GM19468 (cell line): ENCODE measurements around the gene GALNTL6.
"Not testable (repeated sequence)": the region's sequence is repeated elsewhere in the genome, so short reads cannot be mapped to it uniquely, and the experiment has no call there.

Experiments
- ATAC-seq: cut with Tn5 transposase; IDR thresholded peaks from one replicate; pipeline ENCODE4 v1.9.1; 2021; ENCODE audit warnings: mild to moderate bottlenecking, moderate library complexity, moderate number of reproducible peaks; ENCODE audit not compliant: unreplicated experiment; ENCODE audit errors: extremely low read depth

The GALNTL6 gene

GRCh38 chr4:173021746-173022573 is 1208.8 kb downstream of the GALNTL6 start:
- ATAC-seq: not testable (repeated sequence)

GRCh38 chr4:173024203-173024602 is 1211.0 kb downstream of the GALNTL6 start:
- ATAC-seq: no peak

DNA sequence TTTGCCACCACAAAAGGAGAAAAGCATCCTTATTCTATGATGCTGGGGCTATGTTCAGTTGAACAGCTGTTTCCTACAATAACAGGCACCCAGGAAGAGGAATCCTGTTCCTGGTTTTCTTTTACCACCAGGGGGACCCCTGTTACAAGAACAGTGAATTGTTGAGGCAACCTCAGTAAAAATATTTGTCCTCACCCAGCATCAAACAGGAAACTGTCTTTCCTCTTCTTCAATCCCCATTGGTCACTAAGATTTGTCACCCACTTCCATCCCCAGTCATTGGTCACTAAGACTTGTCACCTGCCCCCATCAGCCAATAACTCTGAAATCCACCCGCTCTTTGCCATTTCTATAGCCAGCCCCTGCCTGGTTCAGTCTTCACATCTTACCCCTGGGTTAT is 1211.9 kb downstream of the GALNTL6 start:
- ATAC-seq: peak; percentile 42

DNA sequence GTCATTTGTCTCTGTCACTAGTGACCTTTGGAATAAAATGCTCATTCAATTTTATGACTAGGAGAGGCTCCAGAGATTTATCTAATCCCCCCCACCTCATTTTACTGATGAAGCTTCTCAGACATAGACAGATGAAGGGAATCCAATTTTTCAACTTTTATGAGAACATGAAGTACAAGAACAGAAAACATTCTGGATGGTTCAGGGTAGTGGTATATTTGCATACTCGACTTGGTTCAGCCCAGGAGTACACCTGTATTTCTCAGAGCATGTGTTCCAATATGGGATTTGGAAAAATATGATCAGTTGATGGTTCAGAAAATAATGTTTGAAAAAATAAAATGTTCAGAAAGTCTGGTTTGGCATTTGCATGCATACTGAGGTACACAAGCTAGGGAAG is 1224.0 kb downstream of the GALNTL6 start:
- ATAC-seq: no peak

- no peak for ATAC-seq
Observed at GRCh38 chr4:173038192-173038896, 1225.1 kb downstream of the GALNTL6 start.

GRCh38 chr4:173039617-173040577 is 1226.7 kb downstream of the GALNTL6 start:
- ATAC-seq: no peak

- no peak for ATAC-seq
Observed at GRCh38 chr4:173041482-173041881, 1228.3 kb downstream of the GALNTL6 start.

DNA sequence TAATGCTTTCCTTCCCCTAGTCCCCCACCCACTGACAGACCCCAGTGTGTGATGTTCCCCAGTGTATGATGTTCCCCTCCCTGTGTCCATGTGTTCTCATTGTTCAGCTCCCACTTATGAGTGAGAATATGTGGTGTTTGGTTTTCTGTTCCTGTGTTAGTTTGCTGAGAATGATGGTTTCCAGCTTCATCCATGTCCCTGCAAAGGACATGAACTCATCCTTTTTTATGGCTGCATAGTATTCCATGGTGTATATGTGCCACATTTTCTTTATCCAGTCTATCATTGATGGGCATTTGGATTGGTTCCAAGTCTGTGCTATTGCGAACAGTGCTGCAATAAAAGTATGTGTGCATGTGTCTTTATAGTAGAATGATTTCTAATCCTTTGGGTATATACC is 1228.9 kb downstream of the GALNTL6 start:
- ATAC-seq: not testable (repeated sequence)

- no peak for ATAC-seq
Observed at GRCh38 chr4:173044340-173044739, 1231.1 kb downstream of the GALNTL6 start.

GRCh38 chr4:173045571-173045970 is 1232.4 kb downstream of the GALNTL6 start:
- ATAC-seq: no peak

DNA sequence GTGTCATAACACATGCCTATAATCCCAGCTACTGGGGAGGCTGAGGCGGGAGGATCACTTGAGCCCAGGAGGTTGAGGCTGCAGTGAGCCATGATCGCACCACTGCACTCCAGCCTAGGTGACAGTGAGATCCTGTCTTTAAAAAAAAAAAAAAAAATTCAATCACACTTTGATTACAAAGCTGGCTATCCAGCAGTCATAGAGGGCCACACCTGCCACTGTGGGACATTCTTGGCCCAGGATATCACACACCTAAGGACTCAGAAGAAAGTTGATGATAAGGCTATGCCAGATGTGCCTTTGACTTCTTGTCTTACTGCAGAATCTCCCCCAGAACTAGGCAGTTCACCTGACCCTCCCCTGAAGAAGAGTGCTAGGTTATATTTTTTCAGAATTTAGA is 1232.9 kb downstream of the GALNTL6 start:
- no peak for ATAC-seq

DNA sequence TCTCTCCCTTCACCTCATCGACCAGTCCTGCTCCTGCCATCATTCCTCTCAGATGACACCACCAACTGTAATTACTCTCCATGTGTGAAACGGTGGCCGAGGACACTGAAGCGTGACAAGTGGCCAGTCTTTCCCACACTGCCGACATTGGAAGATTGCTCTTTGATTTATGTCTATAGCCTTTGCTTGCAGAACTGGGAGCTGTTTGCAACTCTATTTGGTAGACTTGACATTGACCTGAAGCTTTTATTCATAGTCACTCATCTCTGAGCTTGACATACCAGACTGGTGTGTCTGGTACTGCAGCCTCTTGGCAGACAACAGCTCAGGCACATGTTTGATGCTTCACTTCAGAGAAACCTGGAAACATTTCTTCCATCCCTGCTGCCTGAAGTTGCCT is 1233.6 kb downstream of the GALNTL6 start:
- ATAC-seq: no peak

GRCh38 chr4:173051232-173051631 is 1238.0 kb downstream of the GALNTL6 start:
- no peak for ATAC-seq

DNA sequence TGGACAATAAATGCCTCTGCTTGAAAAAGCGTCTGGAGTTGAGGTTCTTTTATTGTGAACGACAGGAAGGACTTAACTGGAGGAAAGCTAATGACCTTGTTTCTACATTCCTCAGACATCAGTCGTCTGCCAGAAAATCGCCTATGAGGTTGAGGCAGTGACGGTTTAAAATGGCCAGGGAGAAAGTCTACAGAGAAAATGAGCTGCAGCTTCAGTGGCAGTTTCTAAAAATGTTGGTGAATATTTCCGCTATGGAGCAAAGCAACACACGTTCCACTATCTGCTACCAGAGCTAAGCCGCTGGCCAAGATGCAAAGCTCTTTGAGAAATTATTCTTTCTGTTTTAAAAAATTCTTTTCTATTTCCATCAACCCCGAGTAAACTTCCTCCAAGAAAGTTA is 1238.5 kb downstream of the GALNTL6 start:
- ATAC-seq: no peak

GRCh38 chr4:173052439-173052838 is 1239.2 kb downstream of the GALNTL6 start:
- ATAC-seq: no peak

- ATAC-seq: no peak
Observed at GRCh38 chr4:173056271-173056670, 1243.1 kb downstream of the GALNTL6 start.

- ATAC-seq: no peak
Observed at GRCh38 chr4:173056710-173057109, 1243.5 kb downstream of the GALNTL6 start.

GRCh38 chr4:173057442-173057841 is 1244.2 kb downstream of the GALNTL6 start:
- no peak for ATAC-seq

GRCh38 chr4:173057901-173058300 is 1244.7 kb downstream of the GALNTL6 start:
- ATAC-seq: no peak

DNA sequence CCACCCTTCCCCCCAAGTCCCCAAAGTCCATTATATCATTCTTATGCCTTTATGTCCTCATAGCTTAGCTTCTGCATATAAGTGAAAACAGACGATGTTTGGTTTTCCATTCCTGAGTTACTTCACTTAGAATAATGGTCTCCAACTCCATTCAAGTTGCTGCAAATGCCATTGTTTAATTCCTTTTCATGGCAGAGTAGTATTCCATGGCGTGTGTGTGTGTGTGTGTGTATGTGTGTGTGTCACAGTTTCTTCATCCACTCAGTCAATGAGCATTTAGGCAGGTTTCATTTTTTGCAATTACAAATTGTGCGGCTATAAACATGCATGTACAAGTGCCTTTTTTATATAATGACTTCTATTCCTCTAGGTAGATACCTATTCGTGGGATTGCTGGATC is 1248.0 kb downstream of the GALNTL6 start:
- ATAC-seq: no peak
